Heart left ventricle (tissue), 16 donors: ENCODE data around the gene EVA1A. TPM values are rescaled to one million over a fixed set of nuclear protein-coding genes. Genes with fewer than 3 reads are reported as not detected.

Experiments used
- ATAC-seq, 4 donors: fragments of 200-7000 bp; cut with Tn5 transposase; one replicate each; pipeline ENCODE4 v1.9.1; 2020 to 2022; ENCODE audit warnings: moderate library complexity in 4 of 4, mild to moderate bottlenecking in 3 of 4, moderate number of reproducible peaks in 1 of 4
- DNase-seq, 5 donors: peaks; one replicate each; pipeline ENCODE4 v3.0.0-alpha.2; 2020
- H3K27ac ChIP-seq, 12 donors: fragments of 200-600 bp; sonication (generic) in 4 of 12; one replicate each; pipeline versions ENCODE4 v1.5.0 to v1.8.0; 2016 to 2022; ENCODE audit warnings: mild to moderate bottlenecking in 2 of 12
- H3K27me3 ChIP-seq, 9 donors: fragments of 200-600 bp; sonication (generic) in 2 of 9; one replicate each; pipeline versions ENCODE4 v1.5.1 to v1.8.0; 2016 to 2022; ENCODE audit warnings: mild to moderate bottlenecking in 3 of 9
- H3K36me3 ChIP-seq, 9 donors: fragments of 200-600 bp; sonication (generic) in 2 of 9; one replicate each; pipeline versions ENCODE4 v1.5.0 to v1.8.0; 2018 to 2022; ENCODE audit warnings: mild to moderate bottlenecking in 2 of 9
- H3K4me1 ChIP-seq, 12 donors: fragments of 200-600 bp; sonication (generic) in 4 of 12; one replicate each; pipeline versions ENCODE4 v1.5.0 to v1.8.0; 2016 to 2022; ENCODE audit warnings: mild to moderate bottlenecking in 3 of 12
- H3K4me3 ChIP-seq, 12 donors: fragments of 200-600 bp; sonication (generic) in 4 of 12; one replicate each; pipeline versions ENCODE4 v1.5.0 to v1.8.0; 2017 to 2022; ENCODE audit warnings: mild to moderate bottlenecking in 9 of 12, moderate library complexity in 4 of 12
- H3K9me3 ChIP-seq, 12 donors: fragments of 200-600 bp; sonication (generic) in 4 of 12; one replicate each; pipeline versions ENCODE4 v1.5.0 to v1.8.0; 2016 to 2022; ENCODE audit warnings: mild to moderate bottlenecking in 1 of 12
- POLR2A ChIP-seq, 2 donors: fragments of 450-650 bp; IDR thresholded peaks; one replicate each; pipeline ENCODE4 v1.6.1; 2017; ENCODE audit warnings: antibody characterized with exemption in 2 of 2, mild to moderate bottlenecking in 2 of 2, moderate library complexity in 2 of 2
- WGBS, 4 donors: extraction: QIAGEN DNeasy Blood & Tissue Kit in 2 of 4; methylation state at CpG; one replicate each; pipeline versions ENCODE4 v1.1.5 to v1.1.7; 2013 to 2018; 5-methylcytosine and 5-hydroxymethylcytosine counted together
- intact Hi-C, 10 donors: fragments of 100-400 bp; cut with DNase I; formaldehyde crosslinking; loops; one replicate each; pipeline versions ENCODE4 v1.11.1 to v1.14.2; 2022
- polyA plus RNA-seq, 2 donors: library from polyadenylated mRNA; stranded (reverse); fragments of 200-250 nt; gene quantifications; one replicate each; pipeline ENCODE4 v1.2.3, GENCODE V29; 2013
- total RNA-seq, 9 donors: library from RNA; depleted of rRNA in 2 of 9; stranded (reverse); fragments of >200 nt in 2 of 9; fragmentation: NEBNext Ultra II Directional in 3 of 9; extraction: Animal tissue kit (Norgen Biotek cat#: 25700) in 3 of 9; gene quantifications; one replicate each; pipeline versions ENCODE4 v1.1.0 to v1.2.4, GENCODE V29; 2016 to 2023
- TF ChIP-seq, protein P1 (sequence below), 12 donors: fragments of 200-600 bp; sonication (generic) in 4 of 12; IDR thresholded peaks; one replicate each; pipeline versions ENCODE4 v1.5.0 to v1.8.0; 2018 to 2022; ENCODE audit warnings: antibody characterized with exemption in 12 of 12, mild to moderate bottlenecking in 5 of 12
- donor health status: ischemic (EF 13 %, LVEDD 7.1; RV severe dilation, severe dysfunction).
- donor health status: healthy with polysubstance abuse.
- donor health status: DM: no; HTN: yes; CAD: no.
- donor health status: DM: no; HTN: no; CAD: no.
- donor health status: ischemic (EF 25% LVEDD 6.9; RV normal size, moderate dysfunction).
- donor health status: ischemic (EF 25% LVEDD 5.7; RV mildly dilated, moderate dysfunction).
- donor health status: healthy.
- donor health status: DM: yes; HTN: yes; CAD: no.
- donor health status: ischemic (EF 35%, LVEDD 5.7; RV mildly dilated, moderate dysfunction).
- donor health status: nonischemic (EF 11% LVEDD 7.7; RV severe dilation, severe dysfunction).
- donor health status: DM: yes; HTN: yes; CAD: no.
- donor health status: PGD.
- donor health status: ischemic (EF 29% LVEDD 5.4; RV normal size, mild dysfunction).
- donor health status: nonischemic (EF 23%, LVEDD 6.1; RV moderate dilation, normal function).

EVA1A gene
- total and polyA plus RNA-seq, 11 donors = 0.19 to 5.0 (median 1.4) TPM; not detected in 1

DNA sequence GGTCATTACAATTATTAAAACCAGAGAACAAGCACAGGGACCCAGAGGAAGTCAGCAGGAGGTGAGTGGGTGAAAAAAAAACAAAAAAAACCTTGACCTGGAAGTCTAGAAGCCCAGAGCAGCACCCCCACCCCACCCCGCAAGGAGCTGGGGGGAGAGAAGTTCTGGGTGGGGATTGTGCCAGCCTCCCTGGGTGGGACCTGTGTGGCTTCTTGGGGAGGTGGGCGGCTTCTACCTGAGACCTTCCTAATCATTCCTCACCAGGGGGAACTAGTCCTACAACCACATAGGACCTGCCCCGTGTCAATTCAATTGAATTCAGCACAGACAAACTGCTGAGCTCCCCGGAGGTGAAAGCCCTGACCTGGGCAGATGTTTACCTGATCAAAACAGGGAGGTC, 17.3 kb downstream of the EVA1A start:
- Histone ChIP-seq H3K27ac (no peak overlapping the region), H3K9me3 (no peaks in the 10 kb centered on the region), H3K4me1 (peaks cover 0 to 14% (median 4%) of the 10 kb centered on the region in 12 donors), H3K36me3 (no peaks in the 10 kb centered on the region), H3K27me3 (no peaks in the 10 kb centered on the region), H3K4me3 (no peak overlapping the region)
- ATAC-seq (no peak), DNase-seq (no peak)
- WGBS, 4 donors = 78 to 81% (median 79%) methylated on average over 4 of the region's 4 CpGs
- intact Hi-C loops = no loop called here
- TF ChIP-seq, protein P1, sequence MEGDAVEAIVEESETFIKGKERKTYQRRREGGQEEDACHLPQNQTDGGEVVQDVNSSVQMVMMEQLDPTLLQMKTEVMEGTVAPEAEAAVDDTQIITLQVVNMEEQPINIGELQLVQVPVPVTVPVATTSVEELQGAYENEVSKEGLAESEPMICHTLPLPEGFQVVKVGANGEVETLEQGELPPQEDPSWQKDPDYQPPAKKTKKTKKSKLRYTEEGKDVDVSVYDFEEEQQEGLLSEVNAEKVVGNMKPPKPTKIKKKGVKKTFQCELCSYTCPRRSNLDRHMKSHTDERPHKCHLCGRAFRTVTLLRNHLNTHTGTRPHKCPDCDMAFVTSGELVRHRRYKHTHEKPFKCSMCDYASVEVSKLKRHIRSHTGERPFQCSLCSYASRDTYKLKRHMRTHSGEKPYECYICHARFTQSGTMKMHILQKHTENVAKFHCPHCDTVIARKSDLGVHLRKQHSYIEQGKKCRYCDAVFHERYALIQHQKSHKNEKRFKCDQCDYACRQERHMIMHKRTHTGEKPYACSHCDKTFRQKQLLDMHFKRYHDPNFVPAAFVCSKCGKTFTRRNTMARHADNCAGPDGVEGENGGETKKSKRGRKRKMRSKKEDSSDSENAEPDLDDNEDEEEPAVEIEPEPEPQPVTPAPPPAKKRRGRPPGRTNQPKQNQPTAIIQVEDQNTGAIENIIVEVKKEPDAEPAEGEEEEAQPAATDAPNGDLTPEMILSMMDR (IDR thresholded peaks at IDR 0.05) = no peak
- no peak for TF ChIP-seq POLR2A (IDR thresholded peaks at IDR 0.05)

DNA sequence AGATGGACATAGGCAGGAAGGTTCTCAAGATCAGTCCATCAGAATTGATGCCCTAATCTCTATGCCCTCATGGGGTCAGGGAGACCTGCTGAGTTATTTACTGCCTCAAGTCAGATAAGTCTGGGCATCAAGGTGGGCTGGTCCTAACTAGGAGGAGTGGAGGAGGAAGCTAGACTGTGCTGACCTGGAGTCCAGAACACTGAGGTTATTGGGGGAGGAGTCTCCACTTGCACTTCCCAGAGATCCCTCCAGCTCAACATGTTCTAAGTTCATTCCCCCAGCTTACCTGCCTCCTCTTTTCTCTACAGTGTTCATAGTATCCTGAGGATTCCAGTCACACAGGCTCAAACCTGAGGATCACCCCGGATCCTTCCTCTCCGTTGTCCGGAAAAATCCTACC, 19.3 kb downstream of the EVA1A start:
- peaks cover 0 to 8% (median 0%) of the 10 kb centered on the region in 12 donors for H3K9me3 ChIP-seq
- 93 to 98% (median 96%) methylated on average over 3 of the region's 3 CpGs for WGBS, 4 donors
- no peaks in the 10 kb centered on the region for H3K36me3 ChIP-seq
- no peak for ATAC-seq
- TF ChIP-seq, protein P1 (IDR thresholded peaks at IDR 0.05) = no peak
- TF ChIP-seq POLR2A (IDR thresholded peaks at IDR 0.05) = no peak
- no peak for DNase-seq
- peaks cover 0 to 14% (median 4%) of the 10 kb centered on the region in 12 donors for H3K4me1 ChIP-seq
- H3K27me3 ChIP-seq = no peaks in the 10 kb centered on the region
- H3K27ac ChIP-seq = no peak overlapping the region
- no peak overlapping the region for H3K4me3 ChIP-seq
- intact Hi-C loops = no loop called here

DNA sequence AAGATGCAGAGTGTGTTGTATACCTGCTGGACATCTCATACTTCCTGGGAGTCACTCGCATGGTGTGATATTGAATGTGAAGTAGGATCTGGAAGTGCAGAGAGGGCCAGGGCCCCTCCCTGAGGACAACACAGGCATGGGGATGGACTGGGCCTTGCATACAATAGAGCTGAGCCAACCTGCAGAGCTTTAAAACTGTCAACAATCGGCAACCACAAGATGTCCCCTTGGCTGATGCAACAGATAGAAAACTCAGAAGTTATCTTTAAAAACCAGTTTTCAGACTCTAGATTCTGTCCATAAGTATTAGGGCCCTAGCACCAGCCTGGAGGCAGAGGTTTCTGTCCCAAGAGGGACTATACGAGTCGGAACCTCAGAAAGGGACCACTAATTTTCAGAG, 19.7 kb downstream of the EVA1A start:
- Histone ChIP-seq H3K4me1 (peaks cover 0 to 14% (median 4%) of the 10 kb centered on the region in 12 donors), H3K36me3 (no peaks in the 10 kb centered on the region), H3K9me3 (peaks cover 0 to 8% (median 0%) of the 10 kb centered on the region in 12 donors), H3K27me3 (no peaks in the 10 kb centered on the region), H3K4me3 (no peak overlapping the region), H3K27ac (no peak overlapping the region)
- TF ChIP-seq, protein P1 (IDR thresholded peaks at IDR 0.05) = no peak
- no peak for TF ChIP-seq POLR2A (IDR thresholded peaks at IDR 0.05)
- ATAC-seq (no peak), DNase-seq (no peak)
- intact Hi-C loops = no loop called here
- 91 to 98% (median 93%) methylated on average over 4 of the region's 4 CpGs for WGBS, 4 donors

DNA sequence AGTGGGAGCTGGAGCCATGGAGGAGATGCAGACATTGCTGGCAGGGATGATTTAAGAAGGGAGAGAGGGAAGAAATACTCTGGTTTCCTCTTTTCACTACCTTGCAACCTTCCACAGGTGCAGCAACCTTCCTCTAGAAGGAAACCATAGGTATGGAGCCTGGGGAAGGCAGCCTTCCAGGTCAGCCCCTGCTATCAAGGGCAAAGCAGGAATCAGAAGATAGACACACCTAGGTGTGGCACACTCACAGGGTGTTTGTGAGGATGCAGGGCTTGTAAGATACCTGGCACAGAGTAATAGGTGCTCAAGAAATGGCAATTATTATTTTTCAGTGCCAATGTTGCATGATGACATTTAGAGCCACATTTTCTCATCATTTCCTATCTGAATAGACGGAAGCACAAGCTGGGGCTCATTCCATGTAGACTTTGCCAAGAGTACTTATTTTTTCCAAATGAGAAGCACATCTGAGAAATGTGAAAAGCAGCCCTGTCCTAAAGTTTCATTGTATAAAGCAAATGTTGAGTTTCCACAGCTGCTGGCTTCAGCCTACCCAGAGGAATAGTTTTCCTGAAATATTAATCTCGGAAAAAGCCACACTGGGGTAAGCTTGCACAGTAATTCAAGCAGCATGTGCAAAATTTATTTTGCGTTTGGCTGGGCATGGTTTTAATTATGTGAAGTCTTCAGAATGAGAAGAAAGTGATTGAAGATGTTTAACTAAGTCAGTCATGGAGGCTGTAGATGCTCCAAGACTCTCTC, 20.6 kb downstream of the EVA1A start:
- no peaks in the 10 kb centered on the region for H3K36me3 ChIP-seq
- DNase-seq = no peak
- 41 to 54% (median 51%) methylated on average over 3 of the region's 3 CpGs for WGBS, 4 donors
- peak overlapping the region in 1 of 12 donors; percentile 53 for H3K27ac ChIP-seq
- peaks cover 0 to 8% (median 0%) of the 10 kb centered on the region in 12 donors for H3K9me3 ChIP-seq
- peak in 3 of 4 donors; percentile 37 to 74 (median 38) for ATAC-seq
- no peak overlapping the region for H3K4me3 ChIP-seq
- H3K27me3 ChIP-seq = no peaks in the 10 kb centered on the region
- intact Hi-C loops = no loop called here
- peaks cover 0 to 14% (median 4%) of the 10 kb centered on the region in 12 donors for H3K4me1 ChIP-seq
- TF ChIP-seq, protein P1 (IDR thresholded peaks at IDR 0.05) = no peak
- no peak for TF ChIP-seq POLR2A (IDR thresholded peaks at IDR 0.05)
